GM10248 (cell line): ENCODE data around the gene SURF1.
"Not testable (repeated sequence)": the region's sequence is repeated elsewhere in the genome, so short reads cannot be mapped to it uniquely, and the experiment has no call there.

Experiments used
- CTCF ChIA-PET: fragments of 300-600 bp; sonication (Branson Sonifier 250); formaldehyde crosslinking; extraction: SDS; loops from one replicate; lab custom pipeline; 2021; ENCODE audit warnings: antibody characterized with exemption; lab: Yijun Ruan, JAX
- POLR2A ChIA-PET: fragments of 350-650 bp; sonication (Branson Sonifier 250); formaldehyde crosslinking; extraction: SDS; loops from one replicate; lab custom pipeline; 2020; ENCODE audit warnings: antibody characterized with exemption; lab: Yijun Ruan, JAX
- DNase-seq: peaks from one replicate; pipeline ENCODE4 v3.0.0; 2012; ENCODE audit errors: extremely low spot score
- TF ChIP-seq, protein P1 (sequence below): IDR thresholded peaks from 2 replicates; pipeline ENCODE4 v1.5.1; 2012; ENCODE audit warnings: mild to moderate bottlenecking, low read depth; ENCODE audit errors: extremely low read depth, missing control alignments, control extremely low read depth

SURF1 gene

DNA sequence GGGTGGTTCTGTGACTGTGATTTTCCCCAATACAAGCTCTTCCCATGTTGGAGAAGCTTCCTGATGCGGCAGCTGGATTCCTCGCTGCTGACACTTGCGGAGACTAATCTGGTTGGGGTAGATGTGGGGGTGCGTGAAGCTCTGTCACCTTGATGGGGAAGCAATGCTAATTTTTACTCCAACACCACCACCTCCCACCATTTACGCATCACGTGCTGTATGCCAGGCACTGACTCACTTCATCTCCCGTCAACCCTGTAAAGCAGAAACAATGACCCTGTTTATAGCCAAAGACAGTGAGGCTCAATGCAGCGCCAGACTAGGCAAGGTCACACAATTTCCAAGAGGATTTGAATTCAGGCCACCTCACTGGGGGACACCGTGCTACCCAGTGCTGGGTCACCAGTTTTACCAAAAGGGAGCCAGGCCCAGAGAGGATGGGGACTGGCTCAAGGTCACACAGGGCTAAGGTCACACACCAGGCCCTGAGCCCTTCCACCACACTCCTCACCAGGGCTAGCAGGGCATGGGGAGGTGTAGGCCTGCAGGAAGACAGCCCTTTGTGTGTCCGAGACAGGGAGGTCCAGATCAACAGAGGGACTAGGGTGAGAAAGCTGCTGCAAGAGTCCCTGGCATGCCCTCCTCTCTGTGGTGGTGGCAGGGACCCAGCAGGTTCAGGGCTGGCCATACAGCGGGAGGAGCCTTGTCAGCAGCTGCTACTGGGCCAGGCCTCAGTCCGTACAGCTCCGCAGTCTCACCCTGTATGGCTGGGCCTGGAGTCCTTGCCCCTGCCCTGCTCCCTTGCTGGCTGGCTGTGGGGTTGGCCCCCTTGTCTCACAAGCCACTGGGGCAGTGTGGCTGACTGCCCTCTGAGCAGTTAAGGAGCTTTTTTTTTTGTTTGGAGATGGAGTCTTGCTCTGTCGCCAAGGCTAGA is 23.1 kb upstream of the SURF1 start:
- ChIA-PET POLR2A (no interaction called here), CTCF (interaction anchor here (1.4 kb wide), 1 partner anchor 8 kb away, joined by 6 read pairs; no protein-coding TSS in a partner anchor)
- TF ChIP-seq, protein P1, sequence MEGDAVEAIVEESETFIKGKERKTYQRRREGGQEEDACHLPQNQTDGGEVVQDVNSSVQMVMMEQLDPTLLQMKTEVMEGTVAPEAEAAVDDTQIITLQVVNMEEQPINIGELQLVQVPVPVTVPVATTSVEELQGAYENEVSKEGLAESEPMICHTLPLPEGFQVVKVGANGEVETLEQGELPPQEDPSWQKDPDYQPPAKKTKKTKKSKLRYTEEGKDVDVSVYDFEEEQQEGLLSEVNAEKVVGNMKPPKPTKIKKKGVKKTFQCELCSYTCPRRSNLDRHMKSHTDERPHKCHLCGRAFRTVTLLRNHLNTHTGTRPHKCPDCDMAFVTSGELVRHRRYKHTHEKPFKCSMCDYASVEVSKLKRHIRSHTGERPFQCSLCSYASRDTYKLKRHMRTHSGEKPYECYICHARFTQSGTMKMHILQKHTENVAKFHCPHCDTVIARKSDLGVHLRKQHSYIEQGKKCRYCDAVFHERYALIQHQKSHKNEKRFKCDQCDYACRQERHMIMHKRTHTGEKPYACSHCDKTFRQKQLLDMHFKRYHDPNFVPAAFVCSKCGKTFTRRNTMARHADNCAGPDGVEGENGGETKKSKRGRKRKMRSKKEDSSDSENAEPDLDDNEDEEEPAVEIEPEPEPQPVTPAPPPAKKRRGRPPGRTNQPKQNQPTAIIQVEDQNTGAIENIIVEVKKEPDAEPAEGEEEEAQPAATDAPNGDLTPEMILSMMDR, result no peak
- no peak for DNase-seq

DNA sequence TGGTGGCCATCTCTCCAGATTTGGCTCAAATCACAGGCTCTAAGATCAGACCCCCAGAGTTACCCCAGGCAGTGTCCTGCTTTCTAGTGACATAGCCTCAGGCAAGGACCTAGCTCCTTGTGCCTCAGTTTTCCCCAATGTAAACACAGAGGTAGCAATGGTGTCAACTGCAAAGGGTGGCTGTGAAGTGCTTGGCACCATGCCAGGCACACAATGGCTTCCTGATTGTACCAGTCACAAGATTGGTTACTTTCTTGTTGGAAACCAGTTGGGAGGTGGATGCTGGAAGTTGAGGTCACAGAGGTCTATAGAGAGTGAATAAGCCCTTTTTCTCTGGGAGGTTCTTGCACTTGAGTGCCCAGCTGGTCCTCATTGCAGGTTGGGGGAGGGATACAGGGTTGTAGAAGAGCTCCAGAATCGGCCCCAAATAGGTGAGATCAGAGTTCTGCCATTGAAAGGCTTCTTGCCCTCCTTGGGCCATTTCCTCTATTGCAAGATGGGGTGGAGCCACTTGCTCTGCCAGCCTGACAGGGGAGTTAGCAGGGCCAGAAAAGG is 22.2 kb upstream of the SURF1 start:
- DNase-seq, result no peak
- ChIA-PET POLR2A (no interaction called here), CTCF (interaction anchor here (1.4 kb wide), 1 partner anchor 9 kb away, joined by 6 read pairs; no protein-coding TSS in a partner anchor)
- TF ChIP-seq, protein P1, result no peak

DNA sequence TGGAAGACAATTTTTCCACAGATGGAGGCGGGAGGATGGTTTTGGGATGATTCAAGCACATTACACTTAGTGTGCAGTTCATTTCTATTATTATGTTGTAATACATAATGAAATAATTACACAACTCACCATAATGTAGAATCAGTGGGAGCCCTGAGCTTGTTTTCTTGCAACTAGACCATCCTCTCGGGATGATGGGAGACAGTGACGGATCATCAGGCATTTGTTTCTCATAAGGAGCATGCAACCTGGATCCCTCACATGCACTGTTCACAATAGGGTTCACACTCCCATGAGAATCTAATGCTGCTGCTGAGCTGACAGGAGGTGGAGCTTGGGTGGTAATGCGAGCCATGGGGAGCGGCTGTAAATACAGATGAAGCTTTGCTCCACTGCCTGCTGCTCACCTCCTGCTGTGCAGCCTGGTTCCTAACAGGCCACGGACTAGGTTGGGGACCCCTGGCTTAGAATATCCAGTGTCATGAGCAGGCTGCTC is 21.5 kb upstream of the SURF1 start:
- ChIA-PET POLR2A (no interaction called here), CTCF (interaction anchor here (1.6 kb wide), 1 partner anchor 23 kb away, joined by 4 read pairs; no protein-coding TSS in a partner anchor)
- TF ChIP-seq, protein P1, result no peak
- no peak for DNase-seq

DNA sequence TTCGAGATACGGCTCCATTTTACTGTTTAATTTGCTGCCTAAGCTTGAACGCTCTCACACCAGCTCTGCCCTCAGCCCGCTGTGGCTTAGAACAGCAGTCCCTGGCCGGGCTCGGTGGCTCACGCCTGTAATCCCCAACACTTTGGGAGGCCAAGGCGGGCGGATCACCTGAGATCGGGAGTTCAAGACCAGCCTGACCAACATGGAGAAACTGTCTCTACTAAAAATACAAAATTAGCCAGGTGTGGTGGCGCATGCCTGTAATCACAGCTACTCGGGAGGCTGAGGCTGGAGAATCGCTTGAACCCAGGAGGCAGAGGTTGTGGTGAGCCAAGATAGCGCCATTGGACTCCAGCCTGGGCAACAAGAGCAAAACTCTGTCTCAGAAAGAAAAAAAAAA is 21.0 kb upstream of the SURF1 start:
- CTCF ChIA-PET, result interaction anchor here (0.9 to 1.6 kb wide), 3 partner anchors 11 to 47 kb away, joined by 3 to 4 read pairs (median 3); no protein-coding TSS in a partner anchor
- POLR2A ChIA-PET, result interaction anchor here (0.7 to 0.8 kb wide), 2 partner anchors 28 to 223 kb away, joined by 3 read pairs; no protein-coding TSS in a partner anchor
- DNase-seq, result not testable (repeated sequence)

DNA sequence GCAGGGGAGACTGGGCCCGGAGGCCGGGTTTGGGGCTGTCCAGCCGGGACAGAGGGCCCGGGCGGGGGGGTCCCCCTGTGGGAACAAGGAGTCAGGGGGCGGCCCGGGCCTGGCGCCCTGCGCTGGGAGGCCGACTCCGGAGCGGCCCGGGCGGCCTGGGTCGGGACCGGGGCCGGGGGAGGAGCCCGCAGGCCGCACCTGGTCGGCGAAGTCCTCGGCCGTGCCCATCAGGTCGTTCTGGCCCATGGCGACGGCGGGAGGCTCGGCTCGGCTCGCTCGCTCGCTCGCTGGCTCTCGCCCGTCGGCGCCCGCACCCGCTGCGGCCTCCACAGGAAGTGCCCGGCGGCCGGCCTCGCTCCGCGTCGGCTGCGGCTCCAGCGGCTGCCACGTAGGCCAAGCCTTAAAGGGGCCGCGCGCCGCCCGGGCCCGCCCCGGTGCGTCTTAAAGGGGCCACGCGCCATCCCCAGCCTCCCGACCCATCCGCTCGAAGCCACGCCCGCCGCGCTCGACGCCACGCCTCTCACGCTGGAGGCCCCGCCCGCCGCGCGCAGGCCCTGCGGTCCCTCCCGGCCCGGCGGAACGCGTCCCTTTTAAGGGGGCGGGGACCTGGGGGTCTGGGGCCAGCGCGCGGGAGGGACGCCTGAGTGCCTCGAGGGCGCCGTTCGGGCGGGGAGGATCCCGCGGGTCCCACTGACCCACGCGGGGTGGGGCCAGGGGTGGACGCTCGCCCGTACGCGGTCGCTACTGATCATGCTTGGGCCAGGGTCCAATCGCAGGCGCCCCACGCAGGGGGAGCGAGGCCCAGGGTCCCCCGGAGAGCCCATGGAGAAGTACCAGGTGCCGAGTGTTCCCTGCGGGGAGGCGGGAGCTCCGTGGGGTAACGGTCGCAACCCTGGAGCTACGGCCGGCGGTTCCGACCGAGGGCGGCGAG is 19.7 kb upstream of the SURF1 start, which contains the start of the genes STKLD1 and SURF4:
STKLD1 (plus strand) TSS at position 643 of the 931 bp plus-strand sequence; CDS start at position 751, 108 bp downstream.
SURF4 (minus strand) TSS at position 337 of the 931 bp plus-strand sequence; CDS start at position 246, 91 bp downstream.
- TF ChIP-seq, protein P1, result no peak
- CTCF ChIA-PET, result interaction anchor here (0.9 to 1.6 kb wide), 5 partner anchors 13 to 110 kb away, joined by 3 to 5 read pairs (median 3); no protein-coding TSS in a partner anchor

DNA sequence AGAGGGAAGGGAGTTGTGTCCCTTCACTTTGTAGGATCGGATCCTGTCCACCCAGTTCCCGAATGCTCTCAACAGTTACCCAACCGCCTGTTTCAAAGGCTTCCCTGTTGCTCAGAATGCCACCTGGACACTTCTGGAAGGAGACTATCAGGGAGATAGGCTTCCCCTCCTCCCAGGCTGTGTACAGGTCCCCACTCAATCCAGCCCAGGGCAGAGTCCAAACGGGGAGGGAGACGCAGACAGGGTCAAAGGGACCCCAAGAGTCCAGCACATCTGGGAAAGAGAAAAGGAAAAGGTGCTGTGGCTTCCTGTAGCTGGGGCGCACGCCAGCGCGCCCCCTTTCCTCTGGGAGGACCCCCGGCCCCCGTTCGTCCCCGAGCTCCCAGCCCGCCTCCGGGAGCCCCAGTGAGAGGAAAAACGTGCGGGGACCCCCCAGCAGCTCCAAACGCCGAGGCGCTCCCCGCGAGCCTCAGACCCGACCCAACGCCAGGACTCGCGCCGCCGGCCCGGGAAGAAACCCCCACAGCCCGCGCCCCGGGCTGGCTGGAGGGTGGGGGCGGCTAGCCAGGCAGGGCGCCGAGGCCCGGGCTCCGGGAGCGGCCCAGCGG is 18.9 kb upstream of the SURF1 start:
- CTCF ChIA-PET, result interaction anchor here (1.1 to 4.8 kb wide), 3 partner anchors 12 to 111 kb away, joined by 3 to 22 read pairs (median 5); no protein-coding TSS in a partner anchor
- TF ChIP-seq, protein P1, result peak; percentile 38
- peak; percentile 39 for DNase-seq
- POLR2A ChIA-PET, result interaction anchor here (1.2 to 2.5 kb wide), 3 partner anchors 12 to 45 kb away, joined by 3 to 10 read pairs (median 3); partner anchors contain the start of genes MED22 and RPL7A

More for the DNA sequence above, 19.7 kb upstream of the SURF1 start, which contains the start of the genes STKLD1 and SURF4:
- POLR2A ChIA-PET, result interaction anchor here (1.1 to 2.5 kb wide), 3 partner anchors 13 to 28 kb away, joined by 3 to 10 read pairs (median 4); partner anchors contain the start of genes MED22 and RPL7A
- peak; percentile 100 for DNase-seq
